HFF-Myc (cell line): ENCODE data around the gene KCNE2.

Experiments used
- DNase-seq: peaks from one replicate; pipeline ENCODE4 v3.0.0-alpha.2; 2011; ENCODE audit warnings: low read depth; ENCODE audit errors: extremely low read depth
- H3K4me3 ChIP-seq: replicated peaks from 2 replicates; pipeline ENCODE4 v1.5.1; 2011; ENCODE audit warnings: low read depth, mild to moderate bottlenecking, control low read depth, low read length
- CTCF ChIP-seq: IDR thresholded peaks from 2 replicates; pipeline ENCODE4 v1.5.1; 2012; ENCODE audit warnings: mild to moderate bottlenecking, low read depth, low read length, control low read depth; ENCODE audit errors: missing control alignments

The KCNE2 gene, protein sequence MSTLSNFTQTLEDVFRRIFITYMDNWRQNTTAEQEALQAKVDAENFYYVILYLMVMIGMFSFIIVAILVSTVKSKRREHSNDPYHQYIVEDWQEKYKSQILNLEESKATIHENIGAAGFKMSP

GRCh38 chr21:34363733-34364132, at the start of gene KCNE2:
KCNE2 (plus strand) TSS chr21:34364006; CDS start chr21:34370479, 6,473 bp downstream.
- no peak for TF ChIP-seq CTCF
- no peak within 1 kb of the TSS for H3K4me3 ChIP-seq
- DNase-seq = no peak

DNA sequence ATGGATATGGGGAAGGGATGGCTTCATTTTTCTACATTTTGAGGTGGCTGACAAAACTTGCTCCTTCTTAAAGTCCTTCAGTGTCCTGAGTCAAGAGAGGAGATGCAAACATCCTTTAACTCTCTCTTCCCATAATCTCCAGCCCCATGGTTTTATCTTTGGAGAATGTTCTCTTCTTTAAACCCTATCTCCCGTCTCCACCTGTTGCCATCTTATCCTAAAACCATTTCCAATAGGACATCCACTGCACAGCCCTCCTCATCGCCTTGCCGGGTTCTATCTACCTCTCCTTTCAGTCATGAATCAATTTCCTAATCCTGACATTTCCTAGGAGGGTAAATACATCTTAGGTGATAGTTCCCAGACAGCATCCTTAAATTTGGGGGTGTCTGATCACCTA, 44.2 kb upstream of the KCNE2 start:
- no peak overlapping the region for H3K4me3 ChIP-seq
- no peak for TF ChIP-seq CTCF
- no peak for DNase-seq

DNA sequence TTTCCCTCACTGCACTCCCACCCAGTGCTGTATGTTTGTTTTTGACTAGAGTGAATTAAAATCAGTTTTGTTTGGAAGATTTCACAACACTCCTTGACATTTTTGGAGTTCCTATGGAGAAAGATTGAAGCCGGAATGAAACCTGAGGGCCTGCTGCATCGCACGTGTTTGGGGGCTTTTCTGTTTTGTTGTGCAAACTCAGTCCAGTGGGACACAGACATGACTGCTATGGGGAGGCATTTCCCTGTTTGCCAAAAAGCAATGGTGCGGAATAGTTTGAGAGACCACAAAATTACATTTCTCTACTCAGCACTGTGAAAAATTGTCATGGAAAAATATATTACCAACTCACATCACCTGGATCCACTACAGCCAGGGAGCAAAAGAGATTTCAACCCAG, 43.8 kb upstream of the KCNE2 start:
- TF ChIP-seq CTCF = no peak

DNA sequence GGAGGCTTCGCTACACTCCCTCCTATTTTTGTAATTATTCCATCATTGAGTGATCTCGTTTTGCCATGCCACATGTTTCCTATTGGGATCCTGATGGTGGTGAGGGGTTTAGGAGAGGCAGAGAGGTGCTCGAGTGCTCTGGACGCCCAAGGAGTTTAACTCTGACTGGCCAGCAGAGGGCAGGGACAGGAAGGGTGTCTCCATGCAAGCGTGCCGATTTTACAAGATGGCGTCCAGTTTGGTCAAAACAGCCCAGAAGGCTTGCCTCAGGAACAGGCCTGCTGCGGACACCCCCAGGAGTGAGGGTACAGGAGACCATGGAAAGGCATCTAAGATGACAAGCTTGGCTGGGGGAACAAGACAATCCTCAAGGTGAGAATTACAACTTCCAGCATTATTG, 33.8 kb upstream of the KCNE2 start:
- TF ChIP-seq CTCF = no peak
- no peak overlapping the region for H3K4me3 ChIP-seq

More for the DNA sequence above, 43.8 kb upstream of the KCNE2 start:
- H3K4me3 ChIP-seq = no peak overlapping the region
- no peak for DNase-seq

DNA sequence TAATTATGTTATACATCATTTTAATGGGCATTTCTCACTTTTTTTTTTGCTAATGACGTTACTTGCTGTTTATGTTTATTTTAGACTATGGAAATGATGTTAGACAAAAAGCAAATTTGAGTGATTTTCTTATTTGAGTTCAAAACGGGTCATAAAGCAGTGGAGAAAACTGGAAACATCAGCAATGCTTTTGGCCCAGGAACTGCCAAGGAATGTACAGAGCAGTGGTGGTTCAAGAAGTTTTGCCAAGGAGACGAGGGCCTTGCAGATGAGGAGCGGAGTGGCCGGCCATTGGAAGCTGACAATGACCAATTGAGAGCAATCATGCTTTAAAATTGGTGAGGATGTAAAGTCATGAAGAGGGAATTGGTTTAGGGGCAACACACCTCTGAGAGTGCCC, 32.1 kb upstream of the KCNE2 start:
- no peak for DNase-seq
- TF ChIP-seq CTCF = no peak
- H3K4me3 ChIP-seq = no peak overlapping the region

More for the DNA sequence above, 33.8 kb upstream of the KCNE2 start:
- no peak for DNase-seq

DNA sequence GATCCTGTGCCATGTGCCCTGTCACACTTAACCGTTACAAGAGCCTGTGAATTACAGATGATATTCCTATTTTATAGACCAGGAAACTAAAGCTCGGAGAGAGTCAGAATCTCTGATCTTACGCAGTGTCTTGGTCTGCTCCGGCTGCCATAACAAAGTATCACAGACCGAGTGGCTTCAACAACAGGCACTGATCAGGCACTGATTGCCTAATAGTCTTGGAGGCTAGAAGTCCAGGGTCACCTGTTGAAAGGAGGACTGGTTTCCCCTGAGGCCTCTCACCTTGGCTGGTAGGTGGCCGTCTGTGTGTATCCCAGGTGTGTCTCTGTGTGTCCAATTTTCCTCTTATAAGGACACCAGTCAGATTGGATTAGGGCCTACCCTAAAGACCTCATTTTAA, 31.5 kb upstream of the KCNE2 start:
- no peak for TF ChIP-seq CTCF
- H3K4me3 ChIP-seq = no peak overlapping the region
- no peak for DNase-seq

GRCh38 chr21:34333121-34333739, 30.6 kb upstream of the KCNE2 start:
- no peak for TF ChIP-seq CTCF
- H3K4me3 ChIP-seq = no peak overlapping the region
- DNase-seq = peak; percentile 30
